ENCODE measurements around the gene MORC2.

The MORC2 gene

GRCh38 chr22:30876221-30876751, 92.3 kb downstream of the MORC2 start:
- FAIRE-seq, result no peak
- no peak for DNase-seq (ENCODE audit: insufficient read length, low spot score)
- no peak for TF ChIP-seq CTCF (IDR thresholded peaks at IDR 0.05; ENCODE audit: insufficient read depth, missing control alignments)

GRCh38 chr22:30875481-30876215, 92.9 kb downstream of the MORC2 start:
- no peak for TF ChIP-seq CTCF (IDR thresholded peaks at IDR 0.05; ENCODE audit: insufficient read depth, missing control alignments)
- FAIRE-seq, result no peak
- DNase-seq (ENCODE audit: insufficient read length, low spot score), result no peak
